HepG2 (cell line): Measurements from ENCODE around the gene SOWAHA. TPM values are rescaled to one million over a fixed set of nuclear protein-coding genes. Genes with fewer than 3 reads are reported as not detected.

ENCODE experiments used
- ATAC-seq: fragments of 200-7000 bp; cut with Tn5 transposase; 3 replicates; pipeline ENCODE4 v1.9.1; 2020; ENCODE audit warnings: mild to moderate bottlenecking, moderate library complexity
- BruUV-seq: library from RNA; stranded (reverse); fragments of 400-500 nt; replicated peaks from 2 replicates; lab custom pipeline; 2021; lab: Mats Ljungman, UMichigan
- CTCF ChIA-PET: fragments of 300-600 bp; formaldehyde crosslinking; extraction: SDS; loops from one replicate; lab custom pipeline; 2021; ENCODE audit warnings: low total read pairs, inconsistent platforms, low intra/inter-chr PET ratio; lab: Yijun Ruan, JAX
- POLR2A ChIA-PET: fragments of 350-600 bp; sonication (Branson Sonifier 250); formaldehyde crosslinking; loops from one replicate; lab custom pipeline; 2020; ENCODE audit warnings: antibody characterized with exemption, inconsistent platforms; lab: Yijun Ruan, JAX
- DNase-seq: peaks from one replicate; pipeline ENCODE4 v3.0.0-alpha.2; 2015; ENCODE audit warnings: low spot score
- FAIRE-seq: peaks from 3 replicates; lab custom pipeline; 2011; peaks lifted over from hg19 to GRCh38; lab: Jason Lieb, UNC
- H2AFZ ChIP-seq: one replicate; pipeline ENCODE4 v1.6.1; 2011; ENCODE audit warnings: low read length, inconsistent platforms
- H3K27ac ChIP-seq: fragments of 300-600 bp; 3 replicates; pipeline ENCODE4 v1.8.0; 2011; ENCODE audit warnings: mixed run types, mild to moderate bottlenecking, mixed read lengths, low read length, inconsistent platforms; ENCODE audit not compliant: insufficient read depth; ENCODE audit errors: extremely low read length
- H3K27me3 ChIP-seq, 2 experiments: fragments of 200-600 bp in 1 of 2; 2 replicates in 1 of 2; 3 replicates in 1 of 2; pipeline versions ENCODE4 v1.6.0 to v1.8.0; 2011; ENCODE audit warnings: low read length in 2 of 2, mild to moderate bottlenecking in 2 of 2, moderate library complexity in 2 of 2, inconsistent platforms in 1 of 2; ENCODE audit not compliant: insufficient read depth in 2 of 2, control insufficient read depth in 1 of 2
- H3K36me3 ChIP-seq, 2 experiments: fragments of 200-600 bp in 1 of 2; replicated peaks in 1 of 2; 2 replicates in 1 of 2; 3 replicates in 1 of 2; pipeline versions ENCODE4 v1.5.1 to v1.8.0; 2011; ENCODE audit warnings: low read length in 2 of 2, inconsistent platforms in 1 of 2; ENCODE audit not compliant: insufficient read depth in 2 of 2, control insufficient read depth in 1 of 2
- H3K4me1 ChIP-seq: 2 replicates; pipeline ENCODE4 v1.5.1; 2012; ENCODE audit warnings: low read length, inconsistent platforms; ENCODE audit not compliant: insufficient read depth
- H3K4me2 ChIP-seq: 2 replicates; pipeline ENCODE4 v1.6.0; 2011; ENCODE audit warnings: low read depth, low read length, inconsistent platforms
- H3K4me3 ChIP-seq, 3 experiments: fragments of 200-600 bp in 1 of 3; sonication (generic), shearing (Covaris generic) in 1 of 3; replicated peaks in 1 of 3; 2 replicates each; pipeline ENCODE4 v1.5.1; 2011 to 2016; ENCODE audit warnings: low read length in 3 of 3, inconsistent platforms in 2 of 3, low read depth in 2 of 3, mild to moderate bottlenecking in 2 of 3, control low read depth in 1 of 3, mixed read lengths in 1 of 3; ENCODE audit not compliant: insufficient read depth in 1 of 3
- H3K79me2 ChIP-seq: one replicate; pipeline ENCODE4 v1.6.1; 2011; ENCODE audit warnings: low read length, inconsistent platforms; ENCODE audit not compliant: insufficient read depth
- H3K9ac ChIP-seq: 2 replicates; pipeline ENCODE4 v1.6.0; 2011; ENCODE audit warnings: mild to moderate bottlenecking, low read depth, low read length, inconsistent platforms; ENCODE audit not compliant: insufficient read depth
- H3K9me3 ChIP-seq: 2 replicates; pipeline ENCODE4 v1.5.1; 2012; ENCODE audit warnings: mild to moderate bottlenecking, low read length
- H4K20me1 ChIP-seq: 2 replicates; pipeline ENCODE4 v1.6.0; 2011; ENCODE audit warnings: inconsistent platforms, mild to moderate bottlenecking, low read length, moderate library complexity; ENCODE audit not compliant: insufficient read depth
- CHD4 ChIP-seq: fragments of 200-600 bp; sonication (generic); IDR thresholded peaks from 2 replicates; pipeline ENCODE4 v1.7.0; 2017; ENCODE audit warnings: mild to moderate bottlenecking, low read length, borderline replicate concordance
- DBP ChIP-seq: sonication (generic); formaldehyde crosslinking; IDR thresholded peaks from 2 replicates; pipeline ENCODE4 v1.4.0; 2020; ENCODE audit warnings: missing genetic modification reagents; ENCODE audit errors: not compliant biosample characterization
- EEA1 ChIP-seq: sonication (generic); formaldehyde crosslinking; IDR thresholded peaks from 2 replicates; pipeline ENCODE4 v1.5.1; 2020; ENCODE audit warnings: mild to moderate bottlenecking, missing genetic modification reagents, borderline replicate concordance
- HNF4A ChIP-seq: sonication (generic); formaldehyde crosslinking; IDR thresholded peaks from 2 replicates; pipeline ENCODE4 v1.4.0; 2020; ENCODE audit warnings: missing genetic modification reagents
- IRF9 ChIP-seq: sonication (generic); formaldehyde crosslinking; IDR thresholded peaks from 2 replicates; pipeline ENCODE4 v1.8.0; 2022; ENCODE audit warnings: missing genetic modification reagents, mild to moderate bottlenecking, borderline replicate concordance
- MTA1 ChIP-seq: sonication (generic); formaldehyde crosslinking; IDR thresholded peaks from 2 replicates; pipeline ENCODE4 v1.4.0; 2020; ENCODE audit warnings: missing genetic modification reagents, mild to moderate bottlenecking, borderline replicate concordance
- NPAS2 ChIP-seq: sonication (generic); formaldehyde crosslinking; IDR thresholded peaks from 2 replicates; pipeline ENCODE4 v1.8.0; 2022; ENCODE audit warnings: mild to moderate bottlenecking, missing genetic modification reagents, borderline replicate concordance
- SALL2 ChIP-seq: sonication (generic); formaldehyde crosslinking; IDR thresholded peaks from 2 replicates; pipeline ENCODE4 v1.8.1; 2023; ENCODE audit warnings: mild to moderate bottlenecking, missing genetic modification reagents, inconsistent platforms
- ZBTB20 ChIP-seq: sonication (generic); formaldehyde crosslinking; IDR thresholded peaks from 2 replicates; pipeline ENCODE4 v1.8.1; 2023; ENCODE audit warnings: missing genetic modification reagents, low read depth, mild to moderate bottlenecking, borderline replicate concordance
- ZBTB3 ChIP-seq: sonication (generic); formaldehyde crosslinking; IDR thresholded peaks from 2 replicates; pipeline ENCODE4 v1.4.0; 2020; ENCODE audit warnings: low read depth, mild to moderate bottlenecking, moderate library complexity, missing genetic modification reagents, borderline replicate concordance
- ZBTB4 ChIP-seq: sonication (generic); formaldehyde crosslinking; IDR thresholded peaks from 2 replicates; pipeline ENCODE4 v1.4.0; 2020; ENCODE audit warnings: missing genetic modification reagents, mild to moderate bottlenecking, borderline replicate concordance
- ZBTB7A ChIP-seq: sonication (generic); formaldehyde crosslinking; IDR thresholded peaks from 2 replicates; pipeline ENCODE4 v1.8.0; 2022; ENCODE audit warnings: mild to moderate bottlenecking, missing genetic modification reagents
- ZNF225 ChIP-seq: sonication (generic); formaldehyde crosslinking; IDR thresholded peaks from 2 replicates; pipeline ENCODE4 v1.4.0; 2020; ENCODE audit warnings: mild to moderate bottlenecking, missing genetic modification reagents
- ZNF274 ChIP-seq: sonication (generic); formaldehyde crosslinking; IDR thresholded peaks from 2 replicates; pipeline ENCODE4 v1.5.1; 2020; ENCODE audit warnings: mild to moderate bottlenecking, missing genetic modification reagents
- ZNF460 ChIP-seq: sonication (generic); formaldehyde crosslinking; IDR thresholded peaks from 2 replicates; pipeline ENCODE4 v1.5.1; 2020; ENCODE audit warnings: missing genetic modification reagents, mild to moderate bottlenecking, borderline replicate concordance
- ZNF605 ChIP-seq: sonication (generic); formaldehyde crosslinking; IDR thresholded peaks from 2 replicates; pipeline ENCODE4 v1.8.0; 2022; ENCODE audit warnings: mild to moderate bottlenecking, missing genetic modification reagents
- WGBS: methylation state at CpG from one replicate; pipeline ENCODE4 v1.1.6; 2017; ENCODE audit warnings: low lambda C conversion rate; 5-methylcytosine and 5-hydroxymethylcytosine counted together
- in situ Hi-C: cut with HindIII; loops from 2 replicates; pipeline ENCODE4 v1.10.0; 2017; ENCODE audit warnings: low pct_unique_long_range_greater_than_20kb; ENCODE audit not compliant: extremely low pct_ligation_motif_present
- intact Hi-C: fragments of 100-400 bp; cut with micrococcal nuclease; formaldehyde crosslinking; loops from one replicate; pipeline ENCODE4 v1.10.0; 2022; ENCODE audit not compliant: unreplicated experiment
- polyA plus RNA-seq, 8 experiments: library from polyadenylated mRNA; depleted of rRNA in 3 of 8; stranded (reverse) in 7 of 8; unstranded in 1 of 8; fragments of >200 nt; fragmentation: Illumina TruSeq in 4 of 8; extraction: Trizol in 4 of 8; gene quantifications; 2 replicates each; pipeline versions ENCODE4 v1.2.1 to v1.2.3, GENCODE V29; 2011 to 2016; ENCODE audit warnings: low read depth in 4 of 8, missing spikeins in 1 of 8, mixed read lengths in 1 of 8; ENCODE audit not compliant: insufficient read depth in 1 of 8
- total RNA-seq, 5 experiments: library from RNA; depleted of rRNA; stranded (reverse); fragments of >200 nt; fragmentation: Illumina TruSeq; extraction: Trizol; gene quantifications; 2 replicates each; pipeline ENCODE4 v1.2.3, GENCODE V29; 2016; ENCODE audit warnings: low read depth in 1 of 5

Gene SOWAHA
- total and polyA plus RNA-seq, 2 of the 13 experiments (the other 11 are each of a cell fraction or from before 2014, with no cell fraction given), result 0.95 to 1.9 TPM

- Histone ChIP-seq H3K4me2 (peak overlapping the region; percentile 93), H4K20me1 (no peaks in the 10 kb centered on the region), H2AFZ (no peak overlapping the region), H3K79me2 (peaks cover 37% of the 10 kb centered on the region), H3K36me3 (peaks cover 1 to 8% of the 10 kb centered on the region in 2 experiments; a peak in 3 of 5 replicates), H3K27ac (peak overlapping the region; percentile 90), H3K27me3 (no peaks in the 10 kb centered on the region), H3K9me3 (no peaks in the 10 kb centered on the region), H3K9ac (peak overlapping the region; percentile 96), H3K4me1 (peaks cover 74% of the 10 kb centered on the region), H3K4me3 (peak overlapping the region; percentile 79 to 94 (median 93))
- ChIA-PET CTCF (interaction anchor here (1.4 to 3.1 kb wide), 2 partner anchors 52 to 76 kb away, joined by 4 to 39 read pairs; no protein-coding TSS in a partner anchor), POLR2A (interaction anchor here (0.6 to 6.6 kb wide), 11 partner anchors 9 to 220 kb away, joined by 3 to 91 read pairs (median 22); partner anchors contain the start of genes GDF9, HSPA4, LEAP2 and UQCRQ)
- ATAC-seq, result no peak; the same call in 2 of the 3 replicates
- no peak for DNase-seq
- intact Hi-C loops (no loop called here), in situ Hi-C loops (loop anchor here (5.0 kb wide), 1 partner anchor 41 kb away; the partner anchor contains the start of gene LEAP2)
- BruUV-seq, result TSS peak; percentile 82
- 68% methylated on average over 13 of the region's 15 CpGs for WGBS
- no peak for FAIRE-seq
- 0 out of 2 replicates have a peak, but pooled peaks have one; percentile 0 for TF ChIP-seq ZNF274 (CRISPR knock-in tag)
- TF ChIP-seq DBP (CRISPR knock-in tag), result no peak
- 0 out of 2 replicates have a peak, but pooled peaks have one; percentile 28 for TF ChIP-seq ZBTB7A (CRISPR knock-in tag)
- TF ChIP-seq ZNF605 (CRISPR knock-in tag), result 0 out of 2 replicates have a peak, but pooled peaks have one; percentile 7
- TF ChIP-seq ZBTB4 (CRISPR knock-in tag), result 0 out of 2 replicates have a peak, but pooled peaks have one; percentile 60
- TF ChIP-seq CHD4, result no peak
- TF ChIP-seq ZBTB20 (CRISPR knock-in tag), result 0 out of 2 replicates have a peak, but pooled peaks have one; percentile 6
- 0 out of 2 replicates have a peak, but pooled peaks have one; percentile 8 for TF ChIP-seq ZBTB3
- 0 out of 2 replicates have a peak, but pooled peaks have one; percentile 23 for TF ChIP-seq MTA1 (CRISPR knock-in tag)
- TF ChIP-seq ZNF460 (CRISPR knock-in tag), result no peak
- TF ChIP-seq HNF4A (CRISPR knock-in tag), result peak; percentile 30
- TF ChIP-seq IRF9 (CRISPR knock-in tag), result 0 out of 2 replicates have a peak, but pooled peaks have one; percentile 10
- TF ChIP-seq ZNF225 (CRISPR knock-in tag), result no peak
- TF ChIP-seq SALL2 (CRISPR knock-in tag), result no peak
- 0 out of 2 replicates have a peak, but pooled peaks have one; percentile 20 for TF ChIP-seq EEA1 (CRISPR knock-in tag)
- TF ChIP-seq NPAS2 (CRISPR knock-in tag), result 0 out of 2 replicates have a peak, but pooled peaks have one; percentile 14
Observed at GRCh38 chr5:132831095-132831860, 18.2 kb downstream of the SOWAHA start.
